ES-I3 (cell line): ENCODE measurements around the gene ABCA3.

Experiments used
- H3K36me3 ChIP-seq: 2 replicates; pipeline ENCODE4 v1.6.1; 2013; ENCODE audit warnings: mild to moderate bottlenecking, low read length, control low read depth, moderate library complexity; ENCODE audit not compliant: insufficient read depth
- H3K4me1 ChIP-seq: 2 replicates; pipeline ENCODE4 v1.6.1; 2013; ENCODE audit warnings: mild to moderate bottlenecking, control low read depth, low read length; ENCODE audit not compliant: insufficient read depth
- H3K9ac ChIP-seq: 2 replicates; pipeline ENCODE4 v1.6.1; 2013; ENCODE audit warnings: low read depth, mild to moderate bottlenecking, low read length, moderate library complexity
- H3K9me3 ChIP-seq: 2 replicates; pipeline ENCODE4 v1.6.1; 2013; ENCODE audit warnings: mild to moderate bottlenecking, low read length, moderate library complexity; ENCODE audit not compliant: control insufficient read depth, insufficient read depth

ABCA3 gene

GRCh38 chr16:2228161-2228824, 112.2 kb downstream of the ABCA3 start:
- no peaks in the 10 kb centered on the region for H3K9me3 ChIP-seq
- H3K9ac ChIP-seq: no peak overlapping the region
- no peaks in the 10 kb centered on the region for H3K36me3 ChIP-seq
- no peaks in the 10 kb centered on the region for H3K4me1 ChIP-seq

DNA sequence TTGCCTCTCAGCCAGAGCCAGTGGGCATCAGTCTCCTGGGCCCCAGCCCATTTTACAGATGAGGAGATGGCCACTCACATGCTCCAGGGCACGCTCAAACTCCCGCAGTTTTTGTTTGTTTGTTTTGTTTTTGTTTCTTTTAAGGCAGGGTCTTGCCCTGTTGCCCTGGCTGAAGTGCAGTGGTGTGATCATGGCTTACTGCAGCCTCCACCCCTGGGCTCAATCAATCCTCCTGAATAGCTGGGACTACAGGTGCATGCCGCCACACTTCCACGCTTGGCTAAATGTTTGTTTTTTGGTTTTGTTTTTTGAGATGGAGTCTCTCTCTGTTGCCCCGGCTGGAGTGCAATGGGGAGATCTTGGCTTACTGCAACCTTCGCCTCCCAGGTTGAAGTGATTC, 113.6 kb downstream of the ABCA3 start:
- no peaks in the 10 kb centered on the region for H3K36me3 ChIP-seq

DNA sequence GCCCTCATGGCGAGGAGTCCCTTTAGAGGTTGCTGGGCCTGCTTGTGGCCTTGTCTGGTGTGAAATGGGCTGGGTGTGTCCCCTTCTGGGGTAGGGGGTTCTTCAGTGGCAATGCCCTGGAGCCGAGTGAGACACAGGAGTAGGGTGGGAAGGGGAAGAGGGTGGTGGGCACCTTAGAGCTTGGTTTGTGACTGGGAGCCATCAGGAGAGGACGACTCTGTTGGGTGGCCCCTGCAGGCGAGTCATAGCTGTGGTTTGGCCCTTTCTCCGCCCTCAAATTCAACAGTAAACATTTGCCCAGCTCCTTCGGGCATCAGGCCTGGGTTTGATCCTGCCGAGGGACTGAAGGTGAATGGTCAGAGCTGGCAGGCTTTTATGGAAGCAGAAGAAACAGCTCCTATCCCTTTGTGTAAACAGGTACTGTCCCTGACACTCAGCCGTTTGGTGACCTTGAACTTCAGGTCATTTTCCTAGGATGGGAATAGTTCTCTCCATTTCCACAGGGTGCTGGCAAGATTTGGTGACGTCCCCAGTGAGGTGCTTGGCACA, 114.2 kb downstream of the ABCA3 start:
- H3K9me3 ChIP-seq: no peaks in the 10 kb centered on the region
- no peaks in the 10 kb centered on the region for H3K4me1 ChIP-seq
- H3K36me3 ChIP-seq: no peaks in the 10 kb centered on the region
- H3K9ac ChIP-seq: no peak overlapping the region

More for the DNA sequence above, 113.6 kb downstream of the ABCA3 start:
- Histone ChIP-seq H3K4me1 (no peaks in the 10 kb centered on the region), H3K9ac (no peak overlapping the region), H3K9me3 (no peaks in the 10 kb centered on the region)
